ENCODE results near the gene PTCD1.

PTCD1 gene

GRCh38 chr7:99455874-99456273 lies 17.3 kb upstream of the PTCD1 start:
- Histone ChIP-seq H3K4me1 (peaks cover 0 to 7% (median 0%) of the 10 kb centered on the region in 4 donors), H3K9me3 (no peaks in the 10 kb centered on the region), H3K4me3 (no peak overlapping the region), H3K27ac (no peak overlapping the region), H3K27me3 (no peaks in the 10 kb centered on the region), H3K36me3 (peaks cover 46 to 91% (median 87%) of the 10 kb centered on the region in 3 donors)
- TF ChIP-seq, protein P1, sequence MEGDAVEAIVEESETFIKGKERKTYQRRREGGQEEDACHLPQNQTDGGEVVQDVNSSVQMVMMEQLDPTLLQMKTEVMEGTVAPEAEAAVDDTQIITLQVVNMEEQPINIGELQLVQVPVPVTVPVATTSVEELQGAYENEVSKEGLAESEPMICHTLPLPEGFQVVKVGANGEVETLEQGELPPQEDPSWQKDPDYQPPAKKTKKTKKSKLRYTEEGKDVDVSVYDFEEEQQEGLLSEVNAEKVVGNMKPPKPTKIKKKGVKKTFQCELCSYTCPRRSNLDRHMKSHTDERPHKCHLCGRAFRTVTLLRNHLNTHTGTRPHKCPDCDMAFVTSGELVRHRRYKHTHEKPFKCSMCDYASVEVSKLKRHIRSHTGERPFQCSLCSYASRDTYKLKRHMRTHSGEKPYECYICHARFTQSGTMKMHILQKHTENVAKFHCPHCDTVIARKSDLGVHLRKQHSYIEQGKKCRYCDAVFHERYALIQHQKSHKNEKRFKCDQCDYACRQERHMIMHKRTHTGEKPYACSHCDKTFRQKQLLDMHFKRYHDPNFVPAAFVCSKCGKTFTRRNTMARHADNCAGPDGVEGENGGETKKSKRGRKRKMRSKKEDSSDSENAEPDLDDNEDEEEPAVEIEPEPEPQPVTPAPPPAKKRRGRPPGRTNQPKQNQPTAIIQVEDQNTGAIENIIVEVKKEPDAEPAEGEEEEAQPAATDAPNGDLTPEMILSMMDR (IDR thresholded peaks at IDR 0.05) = no peak
- DNase-seq = no peak
- intact Hi-C loops (cut with DNase I; ENCODE audit: low total_unique reads) = no loop called here

DNA sequence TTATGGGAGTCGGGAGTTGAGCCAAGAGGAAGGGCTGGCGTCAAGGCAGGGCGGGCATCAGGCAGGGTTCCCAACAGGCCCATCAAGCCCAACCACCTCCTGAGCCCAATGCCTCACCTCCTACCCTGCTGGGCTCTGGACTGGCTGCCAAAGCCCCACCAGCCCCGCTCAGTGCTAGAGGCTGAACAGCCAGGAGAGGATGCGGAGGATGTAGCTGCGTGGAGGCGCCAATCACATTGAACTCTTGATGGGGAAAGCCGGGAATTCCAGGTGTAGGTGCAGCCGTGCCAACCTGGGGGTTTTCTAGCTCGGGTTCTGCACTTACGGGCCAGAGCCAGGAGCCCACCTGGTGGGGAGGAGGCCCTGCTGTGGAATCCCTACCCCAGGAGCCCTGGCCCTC lies 14.5 kb upstream of the PTCD1 start:
- Histone ChIP-seq H3K27me3 (no peaks in the 10 kb centered on the region), H3K4me1 (no peaks in the 10 kb centered on the region), H3K27ac (no peak overlapping the region), H3K9me3 (no peaks in the 10 kb centered on the region), H3K4me3 (no peak overlapping the region), H3K36me3 (peaks cover 51 to 100% (median 98%) of the 10 kb centered on the region in 3 donors)
- DNase-seq = no peak
- TF ChIP-seq, protein P1 (IDR thresholded peaks at IDR 0.05) = no peak
- intact Hi-C loops (cut with DNase I; ENCODE audit: low total_unique reads) = no loop called here

- Histone ChIP-seq H3K9me3 (no peaks in the 10 kb centered on the region), H3K4me3 (no peak overlapping the region), H3K27me3 (no peaks in the 10 kb centered on the region), H3K27ac (no peak overlapping the region), H3K36me3 (peaks cover 49 to 100% (median 98%) of the 10 kb centered on the region in 3 donors), H3K4me1 (no peaks in the 10 kb centered on the region)
- TF ChIP-seq, protein P1 (IDR thresholded peaks at IDR 0.05) = no peak
- DNase-seq = no peak
- intact Hi-C loops (cut with DNase I; ENCODE audit: low total_unique reads) = no loop called here
Observed at GRCh38 chr7:99452541-99452940, 13.9 kb upstream of the PTCD1 start.

- no peaks in the 10 kb centered on the region for H3K27me3 ChIP-seq
- peaks cover 48 to 98% (median 95%) of the 10 kb centered on the region in 3 donors for H3K36me3 ChIP-seq
- H3K4me3 ChIP-seq = no peak overlapping the region
- intact Hi-C loops (cut with DNase I; ENCODE audit: low total_unique reads) = no loop called here
- no peaks in the 10 kb centered on the region for H3K9me3 ChIP-seq
- no peaks in the 10 kb centered on the region for H3K4me1 ChIP-seq
- H3K27ac ChIP-seq = no peak overlapping the region
- TF ChIP-seq, protein P1 (IDR thresholded peaks at IDR 0.05) = no peak
- DNase-seq = no peak
Observed at GRCh38 chr7:99451936-99452335, 13.3 kb upstream of the PTCD1 start.

- Histone ChIP-seq H3K27me3 (no peaks in the 10 kb centered on the region), H3K4me1 (no peaks in the 10 kb centered on the region), H3K9me3 (no peaks in the 10 kb centered on the region), H3K4me3 (no peak overlapping the region), H3K27ac (no peak overlapping the region), H3K36me3 (peaks cover 50 to 94% (median 89%) of the 10 kb centered on the region in 3 donors)
- DNase-seq = no peak
- intact Hi-C loops (cut with DNase I; ENCODE audit: low total_unique reads) = no loop called here
- TF ChIP-seq, protein P1 (IDR thresholded peaks at IDR 0.05) = no peak
Observed at GRCh38 chr7:99449326-99449725, 10.7 kb upstream of the PTCD1 start.

DNA sequence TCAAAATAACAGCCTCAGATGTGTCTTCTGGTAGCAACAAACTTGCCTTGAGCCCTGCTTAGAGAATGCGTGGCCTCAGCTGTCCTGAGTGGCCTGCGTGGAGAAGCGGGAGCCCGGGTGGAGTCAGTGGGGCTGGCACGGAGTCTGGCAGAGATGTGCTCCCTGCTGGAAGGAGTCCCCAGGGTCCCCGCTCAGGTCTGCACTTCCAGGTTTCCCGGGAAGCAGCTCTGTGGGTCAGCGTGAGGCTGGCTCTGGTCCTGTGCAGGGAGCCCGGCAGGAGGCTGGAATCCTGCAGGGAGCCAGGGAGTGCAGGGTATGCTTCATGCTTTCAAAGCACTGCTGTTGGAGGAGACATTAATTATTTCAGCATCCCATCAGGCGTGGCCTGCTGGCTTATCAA lies 10.3 kb upstream of the PTCD1 start:
- Histone ChIP-seq H3K4me3 (no peak overlapping the region), H3K27me3 (no peaks in the 10 kb centered on the region), H3K36me3 (peaks cover 50 to 94% (median 85%) of the 10 kb centered on the region in 3 donors), H3K4me1 (no peaks in the 10 kb centered on the region), H3K9me3 (no peaks in the 10 kb centered on the region), H3K27ac (no peak overlapping the region)
- intact Hi-C loops (cut with DNase I; ENCODE audit: low total_unique reads) = no loop called here
- TF ChIP-seq, protein P1 (IDR thresholded peaks at IDR 0.05) = no peak
- no peak for DNase-seq

Data from tibial artery (tissue), 4 donors.